HepG2 (cell line): ENCODE data around the gene KARS1. TPM values are rescaled to one million over a fixed set of nuclear protein-coding genes. Genes with fewer than 3 reads are reported as not detected.

Experiments
- CCDC6 ChIP-seq: sonication (generic); formaldehyde crosslinking; IDR thresholded peaks from 2 replicates; pipeline ENCODE4 v1.8.1; 2022; ENCODE audit warnings: mild to moderate bottlenecking, missing genetic modification reagents, moderate library complexity
- DRAP1 ChIP-seq: IDR thresholded peaks from 2 replicates; pipeline ENCODE4 v1.6.1; 2016; ENCODE audit warnings: missing genetic modification reagents, missing compliant biosample characterization
- FUBP1 ChIP-seq: sonication (generic); formaldehyde crosslinking; IDR thresholded peaks from 2 replicates; pipeline ENCODE4 v1.5.1; 2020; ENCODE audit warnings: missing genetic modification reagents, mild to moderate bottlenecking, borderline replicate concordance
- JUN ChIP-seq: sonication (generic); formaldehyde crosslinking; IDR thresholded peaks from 2 replicates; pipeline ENCODE4 v1.4.0; 2020; ENCODE audit warnings: mild to moderate bottlenecking, missing genetic modification reagents
- KLF16 ChIP-seq, 2 experiments: sonication (generic) in 1 of 2; formaldehyde crosslinking in 1 of 2; IDR thresholded peaks; 2 replicates each; pipeline versions ENCODE4 v1.6.1 to v1.8.0; 2016 to 2023; ENCODE audit warnings: missing genetic modification reagents in 2 of 2, missing compliant biosample characterization in 1 of 2
- PITX1 ChIP-seq: sonication (generic); formaldehyde crosslinking; IDR thresholded peaks from 2 replicates; pipeline ENCODE4 v1.5.1; 2020; ENCODE audit warnings: mild to moderate bottlenecking, missing genetic modification reagents
- TOE1 ChIP-seq: sonication (generic); formaldehyde crosslinking; IDR thresholded peaks from 2 replicates; pipeline ENCODE4 v1.4.0; 2020; ENCODE audit warnings: mild to moderate bottlenecking, missing genetic modification reagents
- ZBTB33 ChIP-seq: sonication (generic); formaldehyde crosslinking; IDR thresholded peaks from 2 replicates; pipeline ENCODE4 v1.4.0; 2020; ENCODE audit warnings: missing genetic modification reagents
- ZFYVE20 ChIP-seq: sonication (generic); formaldehyde crosslinking; IDR thresholded peaks from 2 replicates; pipeline ENCODE4 v1.8.0; 2023; ENCODE audit warnings: low read depth, mild to moderate bottlenecking, moderate library complexity, missing genetic modification reagents, borderline replicate concordance
- ZNF44 ChIP-seq: sonication (generic); formaldehyde crosslinking; IDR thresholded peaks from 2 replicates; pipeline ENCODE4 v1.5.1; 2020; ENCODE audit warnings: mild to moderate bottlenecking, missing genetic modification reagents
- ZNF558 ChIP-seq: sonication (generic); formaldehyde crosslinking; IDR thresholded peaks from 2 replicates; pipeline ENCODE4 v1.9.0; 2022; ENCODE audit warnings: mild to moderate bottlenecking, missing genetic modification reagents, borderline replicate concordance
- ZNF781 ChIP-seq: sonication (generic); formaldehyde crosslinking; IDR thresholded peaks from 2 replicates; pipeline ENCODE4 v1.5.1; 2020; ENCODE audit warnings: borderline replicate concordance, mild to moderate bottlenecking, missing genetic modification reagents; ENCODE audit errors: not compliant biosample characterization
- ZSCAN25 ChIP-seq: sonication (generic); formaldehyde crosslinking; IDR thresholded peaks from 2 replicates; pipeline ENCODE4 v1.8.0; 2022; ENCODE audit warnings: mild to moderate bottlenecking, missing genetic modification reagents
- polyA plus RNA-seq, 8 experiments: library from polyadenylated mRNA; depleted of rRNA in 3 of 8; stranded (reverse) in 7 of 8; unstranded in 1 of 8; fragments of >200 nt; fragmentation: Illumina TruSeq in 4 of 8; extraction: Trizol in 4 of 8; gene quantifications; 2 replicates each; pipeline versions ENCODE4 v1.2.1 to v1.2.3, GENCODE V29; 2011 to 2016; ENCODE audit warnings: low read depth in 4 of 8, missing spikeins in 1 of 8, mixed read lengths in 1 of 8; ENCODE audit not compliant: insufficient read depth in 1 of 8
- total RNA-seq, 5 experiments: library from RNA; depleted of rRNA; stranded (reverse); fragments of >200 nt; fragmentation: Illumina TruSeq; extraction: Trizol; gene quantifications; 2 replicates each; pipeline ENCODE4 v1.2.3, GENCODE V29; 2016; ENCODE audit warnings: low read depth in 1 of 5
- TF ChIP-seq, protein P1 (sequence below): sonication (generic); formaldehyde crosslinking; IDR thresholded peaks from 2 replicates; pipeline ENCODE4 v1.4.0; 2020; ENCODE audit warnings: missing genetic modification reagents, borderline replicate concordance

KARS1 gene
- total and polyA plus RNA-seq, 2 of the 13 experiments (the other 11 are each of a cell fraction or from before 2014, with no cell fraction given) = 141 to 276 TPM

- TF ChIP-seq, protein P1, sequence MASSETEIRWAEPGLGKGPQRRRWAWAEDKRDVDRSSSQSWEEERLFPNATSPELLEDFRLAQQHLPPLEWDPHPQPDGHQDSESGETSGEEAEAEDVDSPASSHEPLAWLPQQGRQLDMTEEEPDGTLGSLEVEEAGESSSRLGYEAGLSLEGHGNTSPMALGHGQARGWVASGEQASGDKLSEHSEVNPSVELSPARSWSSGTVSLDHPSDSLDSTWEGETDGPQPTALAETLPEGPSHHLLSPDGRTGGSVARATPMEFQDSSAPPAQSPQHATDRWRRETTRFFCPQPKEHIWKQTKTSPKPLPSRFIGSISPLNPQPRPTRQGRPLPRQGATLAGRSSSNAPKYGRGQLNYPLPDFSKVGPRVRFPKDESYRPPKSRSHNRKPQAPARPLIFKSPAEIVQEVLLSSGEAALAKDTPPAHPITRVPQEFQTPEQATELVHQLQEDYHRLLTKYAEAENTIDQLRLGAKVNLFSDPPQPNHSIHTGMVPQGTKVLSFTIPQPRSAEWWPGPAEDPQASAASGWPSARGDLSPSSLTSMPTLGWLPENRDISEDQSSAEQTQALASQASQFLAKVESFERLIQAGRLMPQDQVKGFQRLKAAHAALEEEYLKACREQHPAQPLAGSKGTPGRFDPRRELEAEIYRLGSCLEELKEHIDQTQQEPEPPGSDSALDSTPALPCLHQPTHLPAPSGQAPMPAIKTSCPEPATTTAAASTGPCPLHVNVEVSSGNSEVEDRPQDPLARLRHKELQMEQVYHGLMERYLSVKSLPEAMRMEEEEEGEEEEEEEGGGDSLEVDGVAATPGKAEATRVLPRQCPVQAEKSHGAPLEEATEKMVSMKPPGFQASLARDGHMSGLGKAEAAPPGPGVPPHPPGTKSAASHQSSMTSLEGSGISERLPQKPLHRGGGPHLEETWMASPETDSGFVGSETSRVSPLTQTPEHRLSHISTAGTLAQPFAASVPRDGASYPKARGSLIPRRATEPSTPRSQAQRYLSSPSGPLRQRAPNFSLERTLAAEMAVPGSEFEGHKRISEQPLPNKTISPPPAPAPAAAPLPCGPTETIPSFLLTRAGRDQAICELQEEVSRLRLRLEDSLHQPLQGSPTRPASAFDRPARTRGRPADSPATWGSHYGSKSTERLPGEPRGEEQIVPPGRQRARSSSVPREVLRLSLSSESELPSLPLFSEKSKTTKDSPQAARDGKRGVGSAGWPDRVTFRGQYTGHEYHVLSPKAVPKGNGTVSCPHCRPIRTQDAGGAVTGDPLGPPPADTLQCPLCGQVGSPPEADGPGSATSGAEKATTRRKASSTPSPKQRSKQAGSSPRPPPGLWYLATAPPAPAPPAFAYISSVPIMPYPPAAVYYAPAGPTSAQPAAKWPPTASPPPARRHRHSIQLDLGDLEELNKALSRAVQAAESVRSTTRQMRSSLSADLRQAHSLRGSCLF (CRISPR knock-in tag) = 0 out of 2 replicates have a peak, but pooled peaks have one; percentile 79
- TF ChIP-seq ZBTB33 (CRISPR knock-in tag) = 0 out of 2 replicates have a peak, but pooled peaks have one; percentile 31
- peak; percentile 52 for TF ChIP-seq PITX1
- TF ChIP-seq FUBP1 (CRISPR knock-in tag) = no peak
- peak; percentile 86 for TF ChIP-seq CCDC6 (CRISPR knock-in tag)
- TF ChIP-seq ZNF558 (CRISPR knock-in tag) = peak; percentile 91; the same call in 1 of the 2 replicates
- peak; percentile 24; the same call in 1 of the 2 replicates for TF ChIP-seq ZFYVE20
- TF ChIP-seq DRAP1 (CRISPR knock-in tag) = peak; percentile 91
- peak; percentile 67; the same call in 1 of the 2 replicates for TF ChIP-seq ZNF44 (CRISPR knock-in tag)
- TF ChIP-seq JUN = no peak
- TF ChIP-seq ZSCAN25 (CRISPR knock-in tag) = peak; percentile 70; the same call in 1 of the 2 replicates
- TF ChIP-seq ZNF781 (CRISPR knock-in tag) = peak; percentile 12
- TF ChIP-seq TOE1 (CRISPR knock-in tag) = 0 out of 2 replicates have a peak, but pooled peaks have one; percentile 68
- peak in 1 of 2 experiments; percentile 96; a peak in 3 of 4 replicates for TF ChIP-seq KLF16 (CRISPR knock-in tag; IDR thresholded peaks at IDR 0.05)
Measured at GRCh38 chr16:75647492-75648264, at the start of gene KARS1, which contains the start of gene TERF2IP (continued).
